KBM-7 (cell line): ENCODE data around the gene DRD1.
"Not testable (repeated sequence)": the region's sequence is repeated elsewhere in the genome, so short reads cannot be mapped to it uniquely, and the experiment has no call there.

Experiments
- DNase-seq: peaks from one replicate; pipeline ENCODE4 v3.0.0-alpha.2; 2015
- in situ Hi-C: fragments of 300-500 bp; cut with MboI; formaldehyde crosslinking; loops from 2 replicates; pipeline ENCODE4 v1.14.3; 2020; ENCODE audit warnings: low sequenced_read_pairs, low pct_unique_long_range_greater_than_20kb, mixed read lengths

DRD1 gene

DNA sequence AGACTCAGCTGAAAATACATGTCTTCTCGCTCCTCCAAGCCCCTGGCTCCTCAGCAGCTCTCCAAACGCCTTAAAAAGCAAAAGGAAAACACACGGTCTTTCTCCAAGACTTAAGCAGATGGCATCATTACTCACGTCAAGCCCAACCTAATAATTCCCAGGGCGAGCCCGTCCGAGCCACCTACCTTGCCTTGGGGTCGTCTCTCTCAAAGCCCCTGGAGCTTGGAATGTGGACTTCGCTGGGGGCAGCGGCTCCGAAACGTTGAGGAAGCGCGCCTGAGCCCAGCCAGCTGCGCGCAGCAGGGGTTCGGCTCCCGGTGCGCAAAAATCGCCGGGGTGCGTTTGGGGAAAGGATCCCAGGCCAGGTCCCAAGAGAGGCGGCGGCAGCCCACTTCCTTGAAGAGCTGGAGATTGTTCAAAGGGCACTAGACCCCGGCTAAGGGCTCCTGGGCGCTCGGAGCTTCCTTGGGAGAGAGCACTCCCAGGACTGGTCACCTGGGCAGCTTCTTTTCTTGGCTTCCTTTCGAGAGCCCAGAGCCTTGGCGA lies 395 bp downstream of the DRD1 start:
- no peak for DNase-seq
- in situ Hi-C loops, result no loop called here

DNA sequence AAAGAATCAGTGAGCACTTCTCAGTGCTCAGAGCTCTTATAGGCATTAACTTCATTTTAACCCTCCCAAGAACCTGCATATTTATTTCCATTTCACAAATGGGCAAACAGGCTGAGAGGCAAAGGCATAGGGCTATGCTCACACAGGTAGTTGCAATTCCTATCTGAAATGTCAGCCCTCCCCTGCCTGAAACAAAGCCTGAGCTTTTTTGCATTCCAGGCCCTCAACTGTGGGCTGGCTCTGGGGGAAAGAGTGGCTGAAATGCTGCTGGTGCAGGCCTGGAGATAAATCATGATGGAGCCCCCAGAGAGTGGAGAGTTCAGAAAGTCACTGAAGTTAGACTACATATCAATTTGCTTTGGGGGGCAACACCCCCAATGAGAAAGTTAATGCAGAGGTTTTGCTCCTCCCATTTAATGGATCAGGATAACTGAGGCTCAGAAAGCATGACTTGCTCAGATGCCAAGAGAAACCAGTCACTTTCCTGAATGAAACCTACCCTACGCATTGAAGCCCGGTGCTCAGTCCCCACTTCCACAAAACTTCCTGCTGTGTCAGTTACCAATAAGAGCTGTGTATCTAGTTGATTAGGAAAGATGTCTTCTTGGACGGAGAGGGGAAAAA lies 5.6 kb downstream of the DRD1 start:
- in situ Hi-C loops, result no loop called here
- DNase-seq, result no peak

DNA sequence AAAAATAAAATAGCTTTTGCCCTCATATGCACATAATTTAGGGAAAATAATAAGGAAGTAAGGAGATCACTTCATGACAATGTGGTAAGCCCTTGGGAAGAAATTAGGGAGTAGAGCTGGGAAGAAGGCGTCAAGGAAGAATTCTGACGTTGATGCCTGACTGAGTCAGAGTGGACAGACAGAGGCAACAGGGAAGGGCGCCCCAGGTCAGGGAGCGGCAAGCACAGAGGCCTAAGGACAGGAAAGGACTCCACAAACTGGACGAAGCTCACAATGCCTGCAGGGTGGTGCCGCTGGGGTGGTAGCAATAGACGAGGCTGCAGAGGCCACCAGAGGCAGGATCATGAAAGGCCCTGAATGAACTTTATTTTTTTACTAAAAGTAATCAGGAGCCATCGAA lies 7.6 kb downstream of the DRD1 start:
- in situ Hi-C loops, result no loop called here
- no peak for DNase-seq

DNA sequence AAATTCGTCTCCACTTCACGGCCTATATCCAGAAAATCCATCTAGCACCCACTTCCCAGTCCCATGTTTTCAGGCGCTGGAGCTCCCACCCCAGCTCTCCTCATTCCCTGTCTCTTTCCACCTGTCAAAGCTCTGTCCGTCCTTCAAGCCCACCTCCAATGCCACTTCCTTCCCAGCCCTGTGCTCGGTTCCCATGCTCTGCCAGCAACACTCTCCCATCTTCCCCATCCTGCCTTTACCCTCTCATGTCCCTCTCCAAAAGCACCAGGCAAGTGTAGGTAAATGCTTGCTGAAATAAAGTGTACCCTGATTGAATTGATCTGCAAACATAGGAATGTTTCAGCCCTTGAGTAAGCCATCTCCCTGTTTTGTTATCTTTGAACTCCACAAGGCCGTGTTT lies 9.2 kb downstream of the DRD1 start:
- in situ Hi-C loops, result no loop called here
- no peak for DNase-seq

DNA sequence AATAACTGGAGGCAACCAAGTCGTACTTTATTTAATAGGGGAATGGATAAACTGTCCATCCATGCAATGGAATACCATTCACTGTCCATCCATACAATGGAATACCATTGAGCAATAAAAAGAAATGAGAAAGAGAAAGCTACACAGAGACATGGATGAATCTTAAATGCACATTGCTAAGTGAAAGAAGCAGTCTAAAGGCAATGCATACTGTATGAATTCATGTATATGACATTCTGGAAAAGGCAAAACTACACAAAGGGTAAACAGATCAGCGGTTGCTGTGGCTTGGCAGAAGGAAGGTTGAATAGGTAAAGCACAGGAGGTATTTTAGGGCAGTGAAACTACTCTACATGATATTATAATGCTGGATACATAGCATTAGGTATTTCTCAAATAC lies 16.2 kb downstream of the DRD1 start:
- in situ Hi-C loops, result no loop called here
- DNase-seq, result no peak

DNA sequence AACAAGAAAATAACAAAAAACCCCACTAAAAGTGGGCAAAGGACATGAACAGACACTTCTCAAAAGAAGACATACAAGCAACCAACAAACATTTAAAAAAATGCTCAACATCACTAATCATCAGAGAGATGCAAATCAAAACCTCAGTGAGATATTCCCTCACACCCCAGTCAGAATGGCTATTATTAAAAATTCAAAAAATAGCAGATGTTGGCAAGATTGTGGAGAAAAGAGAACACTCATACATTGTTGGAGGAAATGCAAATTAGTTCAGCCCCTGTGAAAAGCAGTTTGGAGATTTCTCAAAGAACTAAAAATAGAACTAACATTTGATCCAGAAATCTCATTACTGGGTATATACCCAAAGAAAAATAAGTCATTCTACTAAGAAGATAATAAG lies 19.4 kb downstream of the DRD1 start:
- in situ Hi-C loops, DNase-seq: not testable (repeated sequence)

DNA sequence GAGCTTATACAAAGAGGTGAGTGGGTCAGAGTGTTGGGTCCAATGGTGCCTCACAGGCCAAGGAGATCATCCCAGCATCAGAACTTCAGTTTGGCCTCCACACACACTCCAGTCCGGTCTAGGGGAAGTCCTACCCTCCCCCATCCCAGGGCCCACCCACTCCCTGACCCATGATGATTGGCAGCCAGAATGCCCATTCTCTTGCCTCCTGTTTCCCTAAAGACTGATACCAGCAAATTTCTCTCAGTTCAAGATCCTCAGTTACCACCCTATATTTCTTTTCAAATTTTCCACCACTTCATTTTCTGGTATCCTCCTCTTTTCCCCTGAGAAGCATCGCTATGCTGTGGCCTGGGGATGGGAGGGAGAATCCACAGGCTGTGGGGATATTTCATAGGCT lies 21.9 kb downstream of the DRD1 start:
- in situ Hi-C loops, result no loop called here
- DNase-seq, result no peak

DNA sequence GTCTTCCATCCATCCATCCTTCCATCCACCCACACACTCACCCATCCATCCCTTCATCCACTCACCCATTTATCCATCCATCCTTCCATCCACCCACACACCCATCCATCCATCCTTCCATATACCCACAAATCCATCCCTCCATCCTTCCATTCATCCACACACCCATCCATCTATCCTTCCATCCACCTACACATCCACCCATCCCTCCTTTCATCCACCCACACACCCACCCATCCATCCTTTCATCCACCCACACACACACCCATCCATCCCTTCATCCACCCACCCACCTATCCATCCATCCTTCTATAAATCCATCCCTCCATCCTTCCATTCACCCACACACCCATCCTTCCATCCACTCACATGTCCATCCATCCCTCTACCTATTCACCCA lies 23.6 kb downstream of the DRD1 start:
- in situ Hi-C loops, result no loop called here
- DNase-seq, result no peak

DNA sequence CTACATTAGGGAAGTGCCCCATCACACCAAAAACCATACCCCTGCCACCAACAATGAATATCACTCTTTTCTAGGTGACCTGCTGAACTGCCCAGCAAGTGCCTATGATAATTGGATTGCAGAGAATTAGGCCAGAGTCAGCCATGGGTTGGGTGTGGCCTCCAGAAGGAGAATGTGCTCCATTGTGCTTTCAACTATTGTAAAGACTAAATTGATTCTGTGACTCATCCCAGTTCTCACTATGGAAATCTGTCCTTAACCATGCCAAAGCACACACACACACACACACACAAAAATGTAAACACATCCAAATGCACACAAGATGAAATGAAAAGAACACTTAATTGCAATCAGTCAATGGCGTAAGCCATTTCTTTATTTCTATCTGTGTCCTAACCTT lies 25.7 kb downstream of the DRD1 start:
- in situ Hi-C loops, result no loop called here
- DNase-seq, result no peak

DNA sequence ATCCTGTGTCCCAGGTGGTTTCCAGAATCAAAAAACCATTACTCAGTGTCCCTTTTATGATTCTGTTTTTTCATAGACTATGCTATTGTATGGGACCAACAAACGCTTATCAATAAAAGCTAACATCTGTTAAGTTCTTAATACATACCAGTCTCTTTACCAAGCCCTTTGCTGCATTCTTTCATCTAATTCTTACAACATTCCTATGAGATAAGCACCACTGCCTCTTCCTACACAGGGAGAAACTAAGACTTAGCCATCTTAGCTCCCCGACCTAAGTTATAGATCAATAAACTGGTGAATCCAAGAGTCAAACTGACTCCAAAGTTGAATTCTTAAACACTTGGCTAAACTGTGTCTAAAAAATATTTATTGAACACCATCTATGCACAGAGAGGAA lies 26.6 kb downstream of the DRD1 start:
- in situ Hi-C loops, result no loop called here
- no peak for DNase-seq

DNA sequence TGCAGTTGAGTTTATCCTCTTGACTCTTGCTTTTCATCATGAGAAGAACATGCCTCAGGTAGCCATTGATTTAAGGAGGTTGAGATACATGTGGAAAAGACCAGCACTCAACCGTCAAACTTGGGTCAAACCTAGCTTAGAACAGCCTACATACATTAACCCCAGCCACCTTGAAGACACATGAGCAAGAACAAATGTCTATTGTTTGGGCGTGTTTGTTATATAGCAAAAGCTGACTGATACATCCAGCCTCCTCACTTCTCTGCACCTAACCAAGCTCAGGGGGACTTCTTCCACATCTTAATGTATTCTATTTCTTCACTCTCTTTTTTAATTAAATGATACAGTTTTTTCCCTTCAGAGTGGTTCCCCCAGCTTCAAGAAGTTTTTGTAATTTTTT lies 28.7 kb downstream of the DRD1 start:
- no peak for DNase-seq
- in situ Hi-C loops, result no loop called here

DNA sequence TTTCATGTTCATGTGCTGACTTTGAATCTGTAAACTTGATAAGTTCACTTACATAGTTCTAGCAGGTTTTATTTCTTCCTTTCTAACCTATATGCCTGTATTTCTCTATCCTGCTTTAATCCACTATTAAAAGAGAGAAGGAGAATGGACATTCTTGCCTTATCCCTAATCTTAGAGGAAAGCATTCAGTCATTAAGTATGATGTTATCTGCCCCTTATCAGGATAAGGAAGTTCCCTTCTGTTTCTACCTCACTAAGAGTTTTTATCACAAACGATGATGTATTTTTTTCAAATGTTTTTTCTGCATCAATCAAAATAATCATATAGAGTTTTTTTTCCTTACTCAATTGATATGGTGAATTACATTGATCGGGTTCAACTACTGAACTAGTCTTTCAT lies 33.1 kb downstream of the DRD1 start:
- no peak for DNase-seq
- in situ Hi-C loops, result no loop called here

DNA sequence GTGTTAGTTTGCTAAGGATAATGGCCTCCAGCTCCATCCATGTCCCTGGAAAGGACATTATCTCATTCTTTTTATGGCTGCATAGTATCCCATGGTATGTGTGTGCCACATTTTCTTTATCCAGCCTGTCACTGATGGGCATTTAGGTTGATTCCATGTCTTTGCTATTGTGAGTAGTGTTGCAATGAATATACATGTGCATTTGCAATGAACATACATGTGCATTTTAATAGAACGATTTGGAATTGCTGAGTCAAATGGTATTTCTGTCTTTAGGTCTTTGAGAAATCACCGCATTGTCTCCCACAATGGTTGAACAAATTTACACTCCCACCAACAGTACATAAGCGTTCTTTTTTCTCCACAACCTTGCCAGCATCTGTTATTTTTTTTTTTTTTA lies 37.7 kb downstream of the DRD1 start:
- DNase-seq, result no peak
- in situ Hi-C loops, result no loop called here

DNA sequence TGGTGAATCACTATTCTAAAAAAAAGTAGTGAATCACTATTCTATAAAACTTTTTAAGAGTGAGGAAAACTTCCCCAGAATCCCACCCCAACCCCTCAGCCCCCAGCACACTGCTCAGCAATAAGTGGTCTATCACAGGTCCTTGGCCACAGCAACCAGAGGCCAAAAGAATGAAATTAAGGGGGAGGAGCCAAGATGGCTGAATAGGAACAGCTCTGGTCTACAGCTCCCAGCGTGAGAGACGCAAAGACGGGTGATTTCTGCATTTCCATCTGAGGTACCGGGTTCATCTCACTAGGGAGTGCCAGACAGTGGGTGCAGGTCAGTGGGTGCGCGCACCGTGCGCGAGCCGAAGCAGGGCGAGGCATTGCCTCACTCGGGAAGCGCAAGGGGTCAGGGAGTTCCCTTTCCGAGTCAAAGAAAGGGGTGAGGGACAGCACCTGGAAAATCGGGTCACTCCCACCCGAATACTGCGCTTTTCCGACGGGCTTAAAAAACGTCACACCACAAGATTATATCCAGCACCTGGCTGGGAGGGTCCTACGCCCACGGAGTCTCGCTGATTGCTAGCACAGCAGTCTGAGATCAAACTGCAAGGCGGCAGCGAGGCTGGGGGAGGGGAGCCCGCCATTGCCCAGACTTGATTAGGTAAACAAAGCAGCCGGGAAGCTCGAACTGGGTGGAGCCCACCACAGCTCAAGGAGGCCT lies 46.2 kb downstream of the DRD1 start:
- not testable (repeated sequence) for DNase-seq

DNA sequence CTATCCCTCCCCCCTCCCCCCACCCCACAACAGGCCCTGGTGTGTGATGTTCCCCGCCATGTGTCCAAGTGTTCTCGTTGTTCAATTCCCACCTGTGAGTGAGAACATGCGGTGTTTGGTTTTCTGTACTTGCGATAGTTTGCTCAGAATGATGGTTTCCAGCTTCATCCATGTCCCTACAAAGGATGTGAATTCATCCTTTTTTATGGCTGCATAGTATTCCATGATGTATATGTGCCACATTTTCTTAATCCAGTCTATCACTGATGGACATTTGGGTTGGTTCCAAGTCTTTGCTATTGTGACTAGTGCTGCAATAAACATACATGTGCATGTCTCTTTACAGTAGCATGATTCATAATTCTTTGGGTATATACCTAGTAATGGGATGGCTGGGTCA lies 48.6 kb downstream of the DRD1 start:
- in situ Hi-C loops, DNase-seq: not testable (repeated sequence)

More for the DNA sequence above, 46.2 kb downstream of the DRD1 start:
- in situ Hi-C loops, result not testable (repeated sequence)

DNA sequence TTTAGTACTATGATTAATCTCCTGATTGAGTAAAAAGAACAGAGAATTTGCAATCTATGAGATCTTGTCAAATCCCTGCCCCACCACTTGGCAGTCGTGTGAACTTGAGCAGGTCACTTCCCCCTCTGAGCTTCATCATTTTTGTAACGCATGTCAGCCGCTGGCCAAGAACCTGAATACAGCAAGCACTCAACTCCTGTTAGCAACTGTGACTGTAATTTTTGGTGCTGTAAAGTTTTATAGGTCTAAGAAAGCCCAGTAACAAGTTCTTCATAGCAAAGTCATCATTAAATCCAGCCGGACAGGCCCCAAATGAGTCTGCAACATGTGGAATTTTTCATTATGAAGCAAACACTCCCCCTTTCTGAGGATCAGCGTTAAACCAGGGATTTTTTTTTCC lies 49.4 kb downstream of the DRD1 start:
- no peak for DNase-seq
- in situ Hi-C loops, result no loop called here

DNA sequence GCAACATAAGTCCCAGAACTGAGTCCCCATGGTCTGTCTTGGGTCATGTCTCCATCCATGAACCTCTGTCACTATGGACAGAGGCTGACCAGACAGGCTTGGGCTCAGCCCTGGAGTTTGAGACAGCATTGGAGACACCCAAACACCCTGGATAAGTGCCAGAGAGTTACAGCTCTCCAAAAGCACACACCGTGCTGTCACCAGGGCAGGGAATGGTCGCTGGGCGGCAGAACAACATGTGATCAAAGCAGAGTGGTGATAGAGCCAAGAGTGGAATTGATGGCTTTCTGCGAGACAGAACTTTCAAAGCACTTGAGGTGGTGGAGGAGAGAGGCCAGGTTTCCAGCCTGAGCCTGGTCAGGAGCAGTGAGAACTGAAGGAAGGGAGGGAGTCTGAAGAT lies 50.1 kb downstream of the DRD1 start:
- in situ Hi-C loops, result no loop called here
- no peak for DNase-seq

DNA sequence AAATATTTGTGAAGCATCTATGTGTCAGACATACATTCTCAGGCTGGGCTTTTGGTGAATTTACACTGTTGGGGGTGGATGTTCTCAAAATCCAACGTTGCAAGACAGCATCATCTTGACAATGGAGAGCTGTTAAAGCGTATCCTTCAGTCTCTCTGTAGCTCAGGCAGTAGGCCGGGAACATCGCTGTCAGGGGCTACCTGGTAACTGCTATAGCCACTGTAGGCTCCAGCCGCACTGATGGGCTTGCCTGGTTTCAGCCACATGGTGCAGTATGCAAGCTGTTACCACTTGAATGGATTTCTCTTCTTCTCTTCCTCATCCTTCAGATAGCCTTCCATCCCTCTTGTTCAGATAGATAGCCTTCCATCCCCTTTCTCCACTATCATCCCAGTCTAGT lies 51.7 kb downstream of the DRD1 start:
- in situ Hi-C loops, result no loop called here
- DNase-seq, result no peak

DNA sequence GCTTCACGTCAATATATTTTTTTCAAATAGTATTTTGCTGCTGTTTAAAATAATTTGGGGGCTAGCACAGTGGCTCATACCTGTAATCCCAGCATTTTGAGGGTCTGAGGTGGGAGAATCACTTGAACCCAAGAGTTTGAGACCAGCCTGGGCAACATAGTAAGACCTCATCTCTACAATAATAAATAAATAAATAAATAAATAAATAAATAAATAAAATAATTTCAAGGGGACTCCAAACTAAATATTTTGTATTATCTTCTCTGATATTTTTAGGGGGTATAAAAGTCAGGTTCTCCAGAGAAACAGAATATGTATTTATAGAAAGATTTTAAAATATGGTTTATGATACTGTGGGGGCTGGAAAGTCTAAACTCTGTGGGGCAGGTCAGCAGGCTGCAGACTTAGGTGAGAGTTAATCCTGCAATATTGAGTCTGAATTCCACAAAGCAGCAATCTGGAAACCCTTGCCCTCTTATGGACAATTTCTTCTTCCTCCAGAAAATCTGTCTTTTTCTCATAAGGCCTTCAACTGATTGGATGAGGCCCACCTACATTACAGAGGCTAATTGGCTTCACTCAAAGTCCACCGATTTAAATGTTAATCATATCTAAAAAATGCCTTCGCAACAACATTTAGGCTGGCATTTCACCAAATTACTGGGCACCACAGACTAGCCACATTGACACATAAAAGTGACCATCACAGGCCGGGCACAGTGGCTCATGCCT lies 53.5 kb downstream of the DRD1 start:
- DNase-seq, result no peak
- in situ Hi-C loops, result no loop called here
